H9 (cell line): ENCODE data around the gene TERT. TPM values are rescaled to one million over a fixed set of nuclear protein-coding genes. Genes with fewer than 3 reads are reported as not detected.

Experiments used
- DNase-seq: peaks from one replicate; pipeline ENCODE4 v3.0.0-alpha.2; 2017
- H2AFZ ChIP-seq: one replicate; pipeline ENCODE4 v1.6.1; 2013; ENCODE audit warnings: mild to moderate bottlenecking, low read length, control low read depth, moderate library complexity
- H2AK5ac ChIP-seq: 2 replicates; pipeline ENCODE4 v1.6.1; 2013; ENCODE audit warnings: low read length, control low read depth, mixed read lengths; ENCODE audit not compliant: insufficient read length
- H2BK120ac ChIP-seq: one replicate; pipeline ENCODE4 v1.6.1; 2013; ENCODE audit warnings: low read depth, mild to moderate bottlenecking, low read length, control low read depth, inconsistent platforms; ENCODE audit not compliant: poor library complexity, severe bottlenecking
- H2BK12ac ChIP-seq: 2 replicates; pipeline ENCODE4 v1.6.1; 2013; ENCODE audit warnings: low read length, control low read depth, mixed read lengths, low read depth; ENCODE audit not compliant: insufficient read length
- H2BK15ac ChIP-seq: 2 replicates; pipeline ENCODE4 v1.6.1; 2013; ENCODE audit warnings: low read depth, low read length, control low read depth
- H2BK20ac ChIP-seq: one replicate; pipeline ENCODE4 v1.6.1; 2013; ENCODE audit warnings: low read depth, mild to moderate bottlenecking, low read length, control low read depth, inconsistent platforms; ENCODE audit not compliant: poor library complexity, severe bottlenecking
- H2BK5ac ChIP-seq: 2 replicates; pipeline ENCODE4 v1.6.1; 2013; ENCODE audit warnings: low read length, control low read depth, mixed read lengths; ENCODE audit not compliant: insufficient read length
- H3K14ac ChIP-seq: 2 replicates; pipeline ENCODE4 v1.6.1; 2013; ENCODE audit warnings: low read length, control low read depth; ENCODE audit not compliant: insufficient read depth
- H3K18ac ChIP-seq: 2 replicates; pipeline ENCODE4 v1.6.1; 2013; ENCODE audit warnings: low read depth, mild to moderate bottlenecking, mixed read lengths, low read length, control low read depth; ENCODE audit not compliant: insufficient read length
- H3K23ac ChIP-seq: 2 replicates; pipeline ENCODE4 v1.6.1; 2013; ENCODE audit warnings: low read length, control low read depth, mixed read lengths, low read depth; ENCODE audit not compliant: insufficient read length
- H3K23me2 ChIP-seq: 2 replicates; pipeline ENCODE4 v1.6.1; 2013; ENCODE audit warnings: low read depth, mild to moderate bottlenecking, mixed read lengths, low read length, control low read depth; ENCODE audit not compliant: insufficient read length, poor library complexity, severe bottlenecking
- H3K27ac ChIP-seq: 2 replicates; pipeline ENCODE4 v1.5.1; 2013; ENCODE audit warnings: low read length, control low read depth, mixed read lengths, low read depth; ENCODE audit not compliant: insufficient read length
- H3K27me3 ChIP-seq: 2 replicates; pipeline ENCODE4 v1.6.1; 2013; ENCODE audit warnings: low read length, control low read depth, inconsistent platforms; ENCODE audit not compliant: insufficient read depth
- H3K4ac ChIP-seq: 2 replicates; pipeline ENCODE4 v1.6.1; 2013; ENCODE audit warnings: low read depth, mild to moderate bottlenecking, control low read depth, inconsistent platforms, low read length, moderate library complexity
- H3K4me1 ChIP-seq: 2 replicates; pipeline ENCODE4 v1.6.1; 2013; ENCODE audit warnings: low read length, control low read depth, inconsistent platforms; ENCODE audit not compliant: insufficient read depth
- H3K4me2 ChIP-seq: 2 replicates; pipeline ENCODE4 v1.6.1; 2013; ENCODE audit warnings: low read length, control low read depth, mixed read lengths; ENCODE audit not compliant: insufficient read length, insufficient read depth
- H3K56ac ChIP-seq: 2 replicates; pipeline ENCODE4 v1.6.1; 2013; ENCODE audit warnings: low read depth, mild to moderate bottlenecking, mixed read lengths, low read length, control low read depth; ENCODE audit not compliant: insufficient read length
- H3K79me1 ChIP-seq: 2 replicates; pipeline ENCODE4 v1.6.1; 2013; ENCODE audit warnings: low read depth, mild to moderate bottlenecking, moderate library complexity, low read length, control low read depth, inconsistent platforms; ENCODE audit not compliant: insufficient read depth, poor library complexity, severe bottlenecking
- H3K79me2 ChIP-seq: 2 replicates; pipeline ENCODE4 v1.6.1; 2013; ENCODE audit warnings: low read length, control low read depth, inconsistent platforms; ENCODE audit not compliant: insufficient read depth
- H3K9ac ChIP-seq: 2 replicates; pipeline ENCODE4 v1.6.1; 2013; ENCODE audit warnings: low read length, control low read depth, mixed read lengths; ENCODE audit not compliant: insufficient read length; ENCODE audit errors: extremely low read depth
- H3K9me3 ChIP-seq: one replicate; pipeline ENCODE4 v1.6.1; 2013; ENCODE audit warnings: low read depth, low read length, inconsistent platforms; ENCODE audit not compliant: control insufficient read depth
- H3T11ph ChIP-seq: one replicate; pipeline ENCODE4 v1.6.1; 2013; ENCODE audit warnings: mild to moderate bottlenecking, low read length, control low read depth, inconsistent platforms
- H4K20me1 ChIP-seq: one replicate; pipeline ENCODE4 v1.6.1; 2013; ENCODE audit not compliant: control insufficient read depth, insufficient read length, insufficient read depth
- H4K5ac ChIP-seq: 2 replicates; pipeline ENCODE4 v1.6.1; 2013; ENCODE audit warnings: low read depth, mild to moderate bottlenecking, mixed read lengths, low read length, control low read depth; ENCODE audit not compliant: insufficient read length
- H4K8ac ChIP-seq: replicated peaks from 2 replicates; pipeline ENCODE4 v1.6.1; 2013; ENCODE audit warnings: low read length, control low read depth, mixed read lengths, low read depth; ENCODE audit not compliant: insufficient read length
- H4K91ac ChIP-seq: 2 replicates; pipeline ENCODE4 v1.6.1; 2013; ENCODE audit warnings: low read depth, mild to moderate bottlenecking, moderate library complexity, mixed read lengths, low read length, control low read depth; ENCODE audit not compliant: insufficient read length
- H3K27ac Mint-ChIP-seq, 3 experiments: 2 replicates in 2 of 3; 3 replicates in 1 of 3; pipeline ENCODE4 v1.8.0; 2020 to 2021; ENCODE audit warnings: mixed read lengths in 3 of 3, mild to moderate bottlenecking in 1 of 3, moderate library complexity in 1 of 3
- H3K27me3 Mint-ChIP-seq: 2 replicates; pipeline ENCODE4 v1.8.0; 2021; ENCODE audit warnings: low read depth, mild to moderate bottlenecking, moderate library complexity, mixed read lengths
- H3K36me3 Mint-ChIP-seq, 3 experiments: 2 replicates in 2 of 3; 3 replicates in 1 of 3; pipeline ENCODE4 v1.8.0; 2020 to 2021; ENCODE audit warnings: low read depth in 3 of 3, mixed read lengths in 3 of 3; ENCODE audit not compliant: insufficient read depth in 1 of 3
- H3K4me1 Mint-ChIP-seq, 2 experiments: 2 replicates each; pipeline ENCODE4 v1.8.0; 2020; ENCODE audit warnings: mixed read lengths in 2 of 2
- H3K4me3 Mint-ChIP-seq, 2 experiments: 2 replicates in 1 of 2; 3 replicates in 1 of 2; pipeline ENCODE4 v1.8.0; 2020 to 2021; ENCODE audit warnings: mild to moderate bottlenecking in 2 of 2, mixed read lengths in 2 of 2, moderate library complexity in 1 of 2
- H3K9me3 Mint-ChIP-seq, 2 experiments: 2 replicates in 1 of 2; 3 replicates in 1 of 2; pipeline ENCODE4 v1.8.0; 2020; ENCODE audit warnings: mild to moderate bottlenecking in 2 of 2, mixed read lengths in 2 of 2, moderate library complexity in 1 of 2
- WGBS: extraction: QIAGEN DNeasy Blood & Tissue Kit; methylation state at CpG from one replicate; pipeline ENCODE4 v1.1.7; 2013; ENCODE audit warnings: missing lambda C conversion rate, low lambda C conversion rate, mixed read lengths; ENCODE audit not compliant: insufficient read length; ENCODE audit errors: extremely low coverage; 5-methylcytosine and 5-hydroxymethylcytosine counted together
- total RNA-seq: library from RNA; stranded (reverse); gene quantifications from 2 replicates; pipeline ENCODE4 v1.2.1, GENCODE V29; 2021
- TF ChIP-seq, protein P1 (sequence below): fragments of 200-600 bp; sonication (generic); conservative IDR thresholded peaks from 3 replicates; pipeline ENCODE4 v1.8.0; 2021; ENCODE audit warnings: antibody characterized with exemption, mild to moderate bottlenecking

Gene TERT
- total RNA-seq, 1 experiment from 2014 or later: 15.5 TPM

DNA sequence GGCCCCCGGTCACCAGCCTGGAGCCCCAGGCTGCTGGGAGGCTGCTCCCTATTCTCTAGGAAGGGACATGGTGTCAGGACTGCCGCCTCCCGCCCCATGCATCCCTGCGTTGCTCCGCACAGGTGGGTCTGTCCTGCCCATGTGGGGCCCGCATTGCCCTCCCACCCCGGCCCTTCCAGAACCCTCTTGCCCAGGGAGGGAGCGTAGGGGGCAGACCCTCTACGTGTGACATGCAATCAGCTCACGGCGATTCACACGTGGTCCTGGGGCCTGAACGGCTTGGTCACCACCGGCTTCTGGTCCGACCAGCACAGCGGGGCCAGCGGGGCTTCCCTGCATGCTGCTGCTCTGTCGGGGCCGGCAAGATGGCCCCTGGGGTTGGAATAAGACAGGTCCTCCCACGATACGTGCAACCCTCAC is 84.0 kb downstream of the TERT start:
- Histone ChIP-seq H3K56ac (no peak overlapping the region), H2AK5ac (no peak overlapping the region), H4K91ac (no peak overlapping the region), H3K14ac (no peak overlapping the region), H3K23ac (no peak overlapping the region), H3K4me1 (no peaks in the 10 kb centered on the region), H4K8ac (no peak overlapping the region), H3K27me3 (no peaks in the 10 kb centered on the region), H3K4ac (no peak overlapping the region), H3K27ac (no peak overlapping the region), H3K9me3 (no peaks in the 10 kb centered on the region), H2BK5ac (no peak overlapping the region), H3K9ac (no peak overlapping the region), H2AFZ (no peak overlapping the region), H2BK20ac (no peak overlapping the region), H3K79me1 (no peaks in the 10 kb centered on the region), H3K79me2 (no peaks in the 10 kb centered on the region), H2BK12ac (no peak overlapping the region), H2BK15ac (no peak overlapping the region), H3K23me2 (no peaks in the 10 kb centered on the region), H3K18ac (no peak overlapping the region), H3T11ph (no peak overlapping the region), H4K20me1 (peaks cover 3% of the 10 kb centered on the region), H4K5ac (no peak overlapping the region), H3K4me2 (no peak overlapping the region), H2BK120ac (no peak overlapping the region)
- no peak for DNase-seq
- no peak overlapping the region for H3K27ac Mint-ChIP-seq
- H3K4me1 Mint-ChIP-seq: peaks cover 0 to 4% of the 10 kb centered on the region in 2 experiments; a peak in 2 of 4 replicates
- H3K36me3 Mint-ChIP-seq: no peaks in the 10 kb centered on the region
- no peak overlapping the region for H3K4me3 Mint-ChIP-seq
- H3K9me3 Mint-ChIP-seq: peaks cover 0 to 6% of the 10 kb centered on the region in 2 experiments; a peak in 3 of 5 replicates
- peaks cover 6% of the 10 kb centered on the region for H3K27me3 Mint-ChIP-seq
- TF ChIP-seq, protein P1, sequence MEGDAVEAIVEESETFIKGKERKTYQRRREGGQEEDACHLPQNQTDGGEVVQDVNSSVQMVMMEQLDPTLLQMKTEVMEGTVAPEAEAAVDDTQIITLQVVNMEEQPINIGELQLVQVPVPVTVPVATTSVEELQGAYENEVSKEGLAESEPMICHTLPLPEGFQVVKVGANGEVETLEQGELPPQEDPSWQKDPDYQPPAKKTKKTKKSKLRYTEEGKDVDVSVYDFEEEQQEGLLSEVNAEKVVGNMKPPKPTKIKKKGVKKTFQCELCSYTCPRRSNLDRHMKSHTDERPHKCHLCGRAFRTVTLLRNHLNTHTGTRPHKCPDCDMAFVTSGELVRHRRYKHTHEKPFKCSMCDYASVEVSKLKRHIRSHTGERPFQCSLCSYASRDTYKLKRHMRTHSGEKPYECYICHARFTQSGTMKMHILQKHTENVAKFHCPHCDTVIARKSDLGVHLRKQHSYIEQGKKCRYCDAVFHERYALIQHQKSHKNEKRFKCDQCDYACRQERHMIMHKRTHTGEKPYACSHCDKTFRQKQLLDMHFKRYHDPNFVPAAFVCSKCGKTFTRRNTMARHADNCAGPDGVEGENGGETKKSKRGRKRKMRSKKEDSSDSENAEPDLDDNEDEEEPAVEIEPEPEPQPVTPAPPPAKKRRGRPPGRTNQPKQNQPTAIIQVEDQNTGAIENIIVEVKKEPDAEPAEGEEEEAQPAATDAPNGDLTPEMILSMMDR: no peak
- WGBS: no CpG with 5 or more reads among the region's 21 CpGs
